Dermis lymphatic vessel endothelial cell (primary cell): ENCODE results near the gene PMP22. TPM values are rescaled to one million over a fixed set of nuclear protein-coding genes. Genes with fewer than 3 reads are reported as not detected.

ENCODE experiments used
- total RNA-seq: library from RNA; depleted of rRNA; stranded (reverse); fragments of >200 nt; gene quantifications from 2 replicates; pipeline ENCODE4 v1.2.1, GENCODE V29; 2014

PMP22 gene
- total RNA-seq = 20.2 and 25.3 TPM in 2 replicates

GRCh38 chr17:15265131-15265530 is at the start of gene PMP22:
Gene PMP22, minus strand, starts transcription at chr17:15265326. Its CDS starts 4,599 bp downstream, at chr17:15260727.

Other genes with a start within 250 kb of the PMP22 start
- gene TEKT3, start 76.3 kb upstream of the PMP22 start, total RNA-seq = 0.09 TPM in 1 of 2 replicates, not detected in the other
- gene CDRT4, start 202.3 kb upstream of the PMP22 start, total RNA-seq = 1.2 and 1.5 TPM in 2 replicates